Activated T-helper 1 cell treated with anti-CD3 and anti-CD28 coated beads, Interleukin-12 subunit alpha, Interleukin-12 subunit beta, Interleukin-2, Interleukin-4 antibody, amounts not matched to agents 30 ng/mL and 10 ng/mL and 1 ng/mL, durations not matched to agents 14 hours and 24 hours and 36 hours (primary cell): ENCODE measurements around the gene SURF4. TPM values are rescaled to one million over a fixed set of nuclear protein-coding genes. Genes with fewer than 3 reads are reported as not detected.
"Not testable (repeated sequence)": the region's sequence is repeated elsewhere in the genome, so short reads cannot be mapped to it uniquely, and the experiment has no call there.

Experiments used
- DNase-seq: peaks from one replicate; pipeline ENCODE4 v3.0.0; 2021; ENCODE audit warnings: low spot score
- H3K27ac Mint-ChIP-seq: one replicate; pipeline ENCODE4 v1.8.0; 2021; ENCODE audit warnings: mild to moderate bottlenecking, mixed read lengths
- H3K27me3 Mint-ChIP-seq: one replicate; pipeline ENCODE4 v1.8.0; 2022; ENCODE audit warnings: mild to moderate bottlenecking, moderate library complexity, mixed read lengths; ENCODE audit not compliant: insufficient read depth
- H3K36me3 Mint-ChIP-seq: one replicate; pipeline ENCODE4 v1.8.0; 2021; ENCODE audit warnings: low read depth, mixed read lengths
- H3K4me1 Mint-ChIP-seq: one replicate; pipeline ENCODE4 v1.8.0; 2021; ENCODE audit warnings: low read depth, mixed read lengths
- H3K4me3 Mint-ChIP-seq: one replicate; pipeline ENCODE4 v1.8.0; 2021; ENCODE audit warnings: mild to moderate bottlenecking, moderate library complexity, mixed read lengths
- H3K9me3 Mint-ChIP-seq: one replicate; pipeline ENCODE4 v1.8.0; 2021; ENCODE audit warnings: mixed read lengths
- intact Hi-C: fragments of 100-400 bp; cut with micrococcal nuclease; formaldehyde crosslinking; loops from one replicate; pipeline ENCODE4 v1.15.1; 2024
- total RNA-seq: library from RNA; stranded (reverse); gene quantifications from 2 replicates; pipeline ENCODE4 v1.2.3, GENCODE V29; 2022

Gene SURF4
- total RNA-seq, 1 donor from 2014 or later = 236 TPM

GRCh38 chr9:133344071-133344470 lies 31.8 kb downstream of the SURF4 start:
- intact Hi-C loops = loop anchor here (10.0 kb wide), 1 partner anchor 989 kb away; the partner anchor contains the start of gene SETX
- H3K27ac Mint-ChIP-seq = no peak overlapping the region
- peaks cover 44% of the 10 kb centered on the region for H3K36me3 Mint-ChIP-seq
- H3K4me3 Mint-ChIP-seq = no peak overlapping the region
- no peak for DNase-seq
- H3K9me3 Mint-ChIP-seq = no peaks in the 10 kb centered on the region
- H3K4me1 Mint-ChIP-seq = peaks cover 20% of the 10 kb centered on the region
- H3K27me3 Mint-ChIP-seq = peaks cover 2% of the 10 kb centered on the region

GRCh38 chr9:133342570-133342969 lies 33.3 kb downstream of the SURF4 start:
- intact Hi-C loops = loop anchor here (10.0 kb wide), 1 partner anchor 988 kb away; the partner anchor contains the start of gene SETX
- H3K27ac Mint-ChIP-seq = no peak overlapping the region
- DNase-seq = no peak

GRCh38 chr9:133342069-133342406 lies 33.8 kb downstream of the SURF4 start:
- no peak for DNase-seq
- no peaks in the 10 kb centered on the region for H3K27me3 Mint-ChIP-seq
- no peak overlapping the region for H3K4me3 Mint-ChIP-seq

More at GRCh38 chr9:133342570-133342969, 33.3 kb downstream of the SURF4 start:
- no peaks in the 10 kb centered on the region for H3K9me3 Mint-ChIP-seq
- peaks cover 15% of the 10 kb centered on the region for H3K4me1 Mint-ChIP-seq
- H3K4me3 Mint-ChIP-seq = no peak overlapping the region
- no peaks in the 10 kb centered on the region for H3K27me3 Mint-ChIP-seq
- H3K36me3 Mint-ChIP-seq = peaks cover 37% of the 10 kb centered on the region

DNA sequence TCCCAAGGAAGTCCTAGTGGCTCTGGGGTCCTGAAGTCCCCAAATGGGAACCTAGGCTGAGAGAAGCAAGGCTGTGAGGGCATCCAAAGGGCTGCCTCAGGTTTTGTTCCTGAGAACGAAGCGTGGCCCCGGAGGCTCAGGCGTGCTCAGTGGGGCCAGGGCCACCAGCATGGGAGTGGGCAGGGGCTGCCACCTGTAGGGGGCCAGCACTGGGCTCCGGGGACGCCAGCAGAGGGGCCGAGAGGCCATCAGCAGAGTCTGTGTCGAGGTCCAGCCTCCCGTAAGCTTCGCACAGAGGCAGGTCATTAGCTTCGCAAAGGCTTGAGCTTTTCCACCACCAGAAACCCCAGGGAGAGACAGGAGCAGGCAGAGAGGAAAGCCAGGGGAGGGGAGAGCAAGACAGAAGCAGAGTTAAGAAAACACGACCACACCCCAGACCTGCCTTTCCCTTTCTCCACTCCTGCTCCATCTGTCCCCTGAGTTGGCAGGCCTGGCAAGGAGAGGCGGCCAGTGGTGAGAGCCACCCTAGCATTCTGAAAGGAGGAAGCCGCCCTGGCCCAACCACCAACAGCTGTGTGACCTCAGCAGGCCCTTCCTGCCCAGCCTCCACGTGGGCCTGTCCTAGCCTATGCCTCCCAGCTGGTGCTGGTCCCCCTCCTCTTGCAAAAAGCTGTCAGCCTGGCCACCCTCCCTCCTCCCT lies 34.3 kb downstream of the SURF4 start:
- Mint-ChIP-seq H3K36me3 (peaks cover 33% of the 10 kb centered on the region), H3K4me1 (peaks cover 8% of the 10 kb centered on the region), H3K9me3 (no peaks in the 10 kb centered on the region), H3K27ac (no peak overlapping the region), H3K4me3 (no peak overlapping the region), H3K27me3 (no peaks in the 10 kb centered on the region)
- DNase-seq = no peak
- intact Hi-C loops = loop anchor here (10.0 kb wide), 1 partner anchor 987 kb away; the partner anchor contains the start of gene SETX

More at GRCh38 chr9:133342069-133342406, 33.8 kb downstream of the SURF4 start:
- Mint-ChIP-seq H3K9me3 (no peaks in the 10 kb centered on the region), H3K4me1 (peaks cover 13% of the 10 kb centered on the region), H3K27ac (no peak overlapping the region), H3K36me3 (peaks cover 36% of the 10 kb centered on the region)
- intact Hi-C loops = loop anchor here (10.0 kb wide), 1 partner anchor 987 kb away; the partner anchor contains the start of gene SETX

- peaks cover 2% of the 10 kb centered on the region for H3K4me1 Mint-ChIP-seq
- no peak for DNase-seq
- H3K27me3 Mint-ChIP-seq = no peaks in the 10 kb centered on the region
- H3K27ac Mint-ChIP-seq = no peak overlapping the region
- H3K36me3 Mint-ChIP-seq = peaks cover 31% of the 10 kb centered on the region
- H3K4me3 Mint-ChIP-seq = no peak overlapping the region
- H3K9me3 Mint-ChIP-seq = no peaks in the 10 kb centered on the region
- intact Hi-C loops = loop anchor here (10.0 kb wide), 1 partner anchor 986 kb away; the partner anchor contains the start of gene SETX
Measured at GRCh38 chr9:133340916-133341315, 34.9 kb downstream of the SURF4 start.

DNA sequence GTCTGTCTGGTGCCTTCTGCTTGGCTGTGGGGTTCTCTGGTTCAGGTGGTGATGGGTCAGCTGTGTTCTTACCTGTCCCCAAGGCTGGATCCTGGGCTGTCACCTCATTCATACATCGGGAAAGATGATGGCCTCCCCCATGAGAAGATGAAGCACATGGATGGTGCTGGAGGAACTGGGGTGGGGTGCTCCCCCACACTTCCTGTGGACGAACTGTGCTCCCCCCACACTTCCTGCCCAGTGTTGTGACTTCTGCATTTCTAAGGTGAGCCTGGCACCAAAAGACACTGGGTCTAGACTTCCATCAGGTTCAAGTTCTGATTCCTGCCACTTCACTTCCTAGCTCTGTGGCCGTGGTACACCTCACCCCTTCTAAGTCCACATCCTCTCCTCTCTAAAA lies 35.6 kb downstream of the SURF4 start:
- no peaks in the 10 kb centered on the region for H3K27me3 Mint-ChIP-seq
- intact Hi-C loops = loop anchor here (10.0 kb wide), 1 partner anchor 985 kb away; the partner anchor contains the start of gene SETX
- no peak overlapping the region for H3K4me3 Mint-ChIP-seq
- peaks cover 35% of the 10 kb centered on the region for H3K36me3 Mint-ChIP-seq
- no peak for DNase-seq
- no peaks in the 10 kb centered on the region for H3K9me3 Mint-ChIP-seq
- H3K4me1 Mint-ChIP-seq = peaks cover 4% of the 10 kb centered on the region
- H3K27ac Mint-ChIP-seq = no peak overlapping the region

DNA sequence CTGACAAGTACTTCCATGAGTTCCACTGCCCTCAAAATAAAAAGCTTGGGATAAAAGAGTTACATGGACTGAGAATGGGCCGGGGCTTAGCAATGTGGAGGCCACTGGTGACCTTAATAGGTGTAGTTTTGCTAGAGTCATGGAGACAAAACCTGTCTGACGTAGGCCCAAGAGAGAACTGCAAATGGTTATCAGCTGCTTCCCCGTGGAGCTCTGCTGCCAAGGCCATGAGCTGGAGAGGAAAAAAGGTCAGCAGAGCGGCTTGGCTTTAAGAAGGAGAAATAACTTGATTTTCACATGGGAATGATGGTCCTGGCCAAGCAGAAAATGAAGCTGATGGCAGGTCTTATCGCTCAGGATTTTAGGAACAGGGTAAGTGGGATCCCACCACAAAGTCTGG lies 36.2 kb downstream of the SURF4 start:
- DNase-seq = no peak
- Mint-ChIP-seq H3K9me3 (no peaks in the 10 kb centered on the region), H3K4me3 (no peak overlapping the region), H3K36me3 (peaks cover 35% of the 10 kb centered on the region), H3K27me3 (no peaks in the 10 kb centered on the region), H3K4me1 (peaks cover 8% of the 10 kb centered on the region), H3K27ac (no peak overlapping the region)
- intact Hi-C loops = loop anchor here (5.0 to 10.0 kb wide), 2 partner anchors 667 to 985 kb away; partner anchors contain the start of genes GTF3C4 and SETX

GRCh38 chr9:133335924-133336811 lies 39.7 kb downstream of the SURF4 start, which contains the start of gene SURF6:
TSS of gene SURF6 (minus strand) at chr9:133336188. CDS start at chr9:133336132, 56 bp downstream.
- Mint-ChIP-seq H3K4me1 (peaks cover 16% of the 10 kb centered on the region), H3K9me3 (no peaks in the 10 kb centered on the region), H3K27me3 (no peaks in the 10 kb centered on the region), H3K36me3 (peaks cover 52% of the 10 kb centered on the region), H3K4me3 (peak within 1 kb of the TSS; percentile 96), H3K27ac (peak within 1 kb of the TSS; percentile 88)
- peak; percentile 94 for DNase-seq
- intact Hi-C loops = loop anchor here (1.0 to 5.0 kb wide), 8 partner anchors 12 to 664 kb away; partner anchors contain the start of genes CACFD1, GTF3C4, GTF3C5 and MED22

- H3K4me3 Mint-ChIP-seq = peak overlapping the region; percentile 96
- not testable (repeated sequence) for H3K9me3 Mint-ChIP-seq, DNase-seq, H3K27me3 Mint-ChIP-seq
- peaks cover 47% of the 10 kb centered on the region for H3K36me3 Mint-ChIP-seq
- intact Hi-C loops = loop anchor here (5.0 kb wide), 1 partner anchor 663 kb away; the partner anchor contains the start of gene GTF3C4
- H3K4me1 Mint-ChIP-seq = peaks cover 16% of the 10 kb centered on the region
- peak overlapping the region; percentile 29 for H3K27ac Mint-ChIP-seq
Measured at GRCh38 chr9:133334888-133335287, 41.0 kb downstream of the SURF4 start.

GRCh38 chr9:133334161-133334560 lies 41.7 kb downstream of the SURF4 start:
- Mint-ChIP-seq H3K4me1 (peaks cover 16% of the 10 kb centered on the region), H3K27me3 (no peaks in the 10 kb centered on the region), H3K27ac (peak overlapping the region; percentile 47), H3K9me3 (no peaks in the 10 kb centered on the region), H3K36me3 (peaks cover 41% of the 10 kb centered on the region), H3K4me3 (peak overlapping the region; percentile 96)
- DNase-seq = no peak
- intact Hi-C loops = no loop called here

- Mint-ChIP-seq H3K4me3 (peak overlapping the region; percentile 96), H3K36me3 (peaks cover 42% of the 10 kb centered on the region), H3K4me1 (peaks cover 16% of the 10 kb centered on the region), H3K9me3 (no peaks in the 10 kb centered on the region), H3K27me3 (no peaks in the 10 kb centered on the region), H3K27ac (peak overlapping the region; percentile 47)
- no peak for DNase-seq
- intact Hi-C loops = no loop called here
Measured at GRCh38 chr9:133333566-133333965, 42.3 kb downstream of the SURF4 start.

GRCh38 chr9:133333011-133333410 lies 42.8 kb downstream of the SURF4 start:
- no peaks in the 10 kb centered on the region for H3K9me3 Mint-ChIP-seq
- H3K27me3 Mint-ChIP-seq = no peaks in the 10 kb centered on the region
- intact Hi-C loops = no loop called here
- no peak for DNase-seq
- peaks cover 16% of the 10 kb centered on the region for H3K4me1 Mint-ChIP-seq
- H3K36me3 Mint-ChIP-seq = peaks cover 42% of the 10 kb centered on the region
- peak overlapping the region; percentile 26 for H3K4me3 Mint-ChIP-seq
- H3K27ac Mint-ChIP-seq = no peak overlapping the region
